Measurements from ENCODE around the gene TECPR2. TPM values are rescaled to one million over a fixed set of nuclear protein-coding genes. Genes with fewer than 3 reads are reported as not detected.
A peak's percentile ranks its signal among the peaks of the same experiment; 100 is the strongest.

TECPR2 gene
- total RNA-seq, 1 experiment from 2014 or later, result 12.2 TPM

DNA sequence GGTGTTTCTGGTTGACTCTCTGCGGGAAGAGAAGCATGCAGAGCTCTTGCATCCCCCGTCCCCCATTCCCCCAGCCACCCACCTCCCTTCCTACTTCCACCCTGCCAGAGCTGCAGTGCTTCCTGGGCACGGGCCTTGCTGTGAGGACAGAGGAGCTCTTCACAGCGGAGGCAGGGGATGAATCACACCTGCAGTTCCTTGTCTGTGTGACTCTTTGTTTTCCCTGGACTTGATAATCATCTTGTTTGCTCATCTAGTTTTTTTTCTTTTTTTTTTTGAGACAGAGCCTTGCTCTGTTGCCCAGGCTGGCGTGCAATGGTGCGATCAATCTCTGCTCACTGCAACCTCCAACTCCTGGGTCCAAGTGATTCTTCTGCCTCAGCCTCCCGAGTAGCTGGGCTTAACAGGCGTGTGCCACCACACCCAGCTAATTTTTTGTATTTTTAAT lies 119.1 kb downstream of the TECPR2 start:
- peak; percentile 21 for DNase-seq (ENCODE audit: low read depth, low spot score)
- ChIA-PET POLR2A (no interaction called here), CTCF (no interaction called here), RAD21 (ENCODE audit: low non-redundant PET in 1 of 2, low total read pairs in 2 of 2, uncharacterized antibody in 2 of 2, unreplicated experiment in 2 of 2) (no interaction called here)
- Histone ChIP-seq H3K9me2 (ENCODE audit: insufficient read depth) (no peaks in the 10 kb centered on the region), H3K9me3 (ENCODE audit: control insufficient read depth in 1 of 2, insufficient read depth in 1 of 2, low read depth in 1 of 2, low read length in 2 of 2) (no peaks in the 10 kb centered on the region), H3K36me3 (ENCODE audit: control insufficient read depth in 1 of 2, insufficient read depth in 2 of 2, low read length in 2 of 2) (no peaks in the 10 kb centered on the region), H3K27ac (ENCODE audit: low read depth, low read length) (no peak overlapping the region), H3K4me2 (ENCODE audit: low read length) (peak overlapping the region; percentile 20; the same call in 1 of the 2 replicates), H2AFZ (ENCODE audit: low read depth, low read length, poor library complexity, severe bottlenecking) (no peak overlapping the region), H4K20me1 (ENCODE audit: insufficient read depth) (no peaks in the 10 kb centered on the region), H3K4me1 (ENCODE audit: control insufficient read depth in 1 of 2, insufficient read depth in 2 of 2, low read length in 2 of 2) (peaks cover 3 to 14% of the 10 kb centered on the region in 2 experiments; a peak in 3 of 4 replicates), H3K79me2 (ENCODE audit: insufficient read depth, low read length) (no peaks in the 10 kb centered on the region), H3K27me3 (ENCODE audit: insufficient read depth, low read length) (no peaks in the 10 kb centered on the region), H3K4me3 (replicated peaks in 1 of 2; ENCODE audit: low read depth in 1 of 2, low read length in 2 of 2) (no peak overlapping the region), H3K9ac (ENCODE audit: low read length) (no peak overlapping the region)
- ATAC-seq, result peak; percentile 79
- no peak for TF ChIP-seq CEBPB (IDR thresholded peaks at IDR 0.05; ENCODE audit: low read depth)
- no peak for TF ChIP-seq TCF7L2 (IDR thresholded peaks at IDR 0.05; ENCODE audit: borderline replicate concordance, extremely low read depth, insufficient read depth, insufficient read length)
- no peak for TF ChIP-seq SIN3A (IDR thresholded peaks at IDR 0.05; ENCODE audit: low read depth)
- no peak for TF ChIP-seq JUND (IDR thresholded peaks at IDR 0.05)
- TF ChIP-seq FOSL1 (IDR thresholded peaks at IDR 0.05; ENCODE audit: low read depth), result no peak
- no peak for TF ChIP-seq CTCF (IDR thresholded peaks at IDR 0.05 in 2 of 3, conservative IDR thresholded peaks at IDR 0.05 in 1 of 3; ENCODE audit: borderline replicate concordance in 1 of 3, insufficient read depth in 1 of 3, low read depth in 2 of 3, low read length in 2 of 3)
- no peak for TF ChIP-seq MAX (IDR thresholded peaks at IDR 0.05)
- TF ChIP-seq ATF3 (IDR thresholded peaks at IDR 0.05), result no peak
- TF ChIP-seq CBX3 (IDR thresholded peaks at IDR 0.05; ENCODE audit: low read depth), result no peak
- no peak for TF ChIP-seq ZNF274 (IDR thresholded peaks at IDR 0.05; ENCODE audit: low read depth, low read length)
- TF ChIP-seq POLR2AphosphoS5 (IDR thresholded peaks at IDR 0.05; ENCODE audit: low read depth, low read length), result no peak
- BruUV-seq (replicated peaks), result no TSS peak
- intact Hi-C loops (cut with micrococcal nuclease), result no loop called here
